ENCODE results near the gene UBE2E2.
A peak's percentile ranks its signal among the peaks of the same experiment; 100 is the strongest.

UBE2E2 gene

DNA sequence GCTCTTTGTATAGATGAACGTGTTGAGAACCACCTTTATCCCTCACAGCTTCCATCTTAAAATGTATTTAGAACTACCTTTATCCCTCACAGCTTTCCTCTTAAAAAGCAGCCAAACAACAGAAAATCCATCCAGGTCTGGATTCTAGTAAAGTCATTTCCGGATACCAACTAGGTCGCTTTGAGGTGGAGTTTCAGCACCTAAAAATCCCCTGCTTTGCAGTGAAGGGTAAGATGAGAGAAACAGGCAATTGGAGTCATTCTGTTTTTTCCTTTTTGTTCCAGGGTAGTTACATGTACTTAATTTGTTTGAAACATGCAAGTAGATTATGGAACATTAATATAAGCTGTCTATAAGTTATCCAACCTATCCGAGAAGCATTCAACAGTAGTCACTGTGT, 192.0 kb downstream of the UBE2E2 start:
- no peak for TF ChIP-seq ZNF558 (tag by site-specific recombination; IDR thresholded peaks at IDR 0.05)
- TF ChIP-seq ZNF391 (tag by site-specific recombination; IDR thresholded peaks at IDR 0.05; ENCODE audit: borderline replicate concordance, low read depth), result no peak
- TF ChIP-seq, protein P1, sequence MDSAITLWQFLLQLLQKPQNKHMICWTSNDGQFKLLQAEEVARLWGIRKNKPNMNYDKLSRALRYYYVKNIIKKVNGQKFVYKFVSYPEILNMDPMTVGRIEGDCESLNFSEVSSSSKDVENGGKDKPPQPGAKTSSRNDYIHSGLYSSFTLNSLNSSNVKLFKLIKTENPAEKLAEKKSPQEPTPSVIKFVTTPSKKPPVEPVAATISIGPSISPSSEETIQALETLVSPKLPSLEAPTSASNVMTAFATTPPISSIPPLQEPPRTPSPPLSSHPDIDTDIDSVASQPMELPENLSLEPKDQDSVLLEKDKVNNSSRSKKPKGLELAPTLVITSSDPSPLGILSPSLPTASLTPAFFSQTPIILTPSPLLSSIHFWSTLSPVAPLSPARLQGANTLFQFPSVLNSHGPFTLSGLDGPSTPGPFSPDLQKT (IDR thresholded peaks at IDR 0.05; ENCODE audit: borderline replicate concordance, low read depth, low read length), result no peak
- Histone ChIP-seq H3K4me1 (ENCODE audit: control insufficient read depth, insufficient read depth, low read length) (peaks cover 4% of the 10 kb centered on the region; the same call in 1 of the 2 replicates), H3K36me3 (ENCODE audit: control insufficient read depth in 2 of 2, insufficient read depth in 1 of 2, low read length in 2 of 2) (no peaks in the 10 kb centered on the region), H3K4me3 (ENCODE audit: low read depth, low read length) (no peak overlapping the region), H3K9me3 (ENCODE audit: control insufficient read depth, insufficient read depth, low read depth, low read length) (no peaks in the 10 kb centered on the region), H3K27ac (ENCODE audit: extremely low read depth, low read depth, low read length) (no peak overlapping the region)
- ChIA-PET CTCF (no interaction called here), POLR2A (no interaction called here)

DNA sequence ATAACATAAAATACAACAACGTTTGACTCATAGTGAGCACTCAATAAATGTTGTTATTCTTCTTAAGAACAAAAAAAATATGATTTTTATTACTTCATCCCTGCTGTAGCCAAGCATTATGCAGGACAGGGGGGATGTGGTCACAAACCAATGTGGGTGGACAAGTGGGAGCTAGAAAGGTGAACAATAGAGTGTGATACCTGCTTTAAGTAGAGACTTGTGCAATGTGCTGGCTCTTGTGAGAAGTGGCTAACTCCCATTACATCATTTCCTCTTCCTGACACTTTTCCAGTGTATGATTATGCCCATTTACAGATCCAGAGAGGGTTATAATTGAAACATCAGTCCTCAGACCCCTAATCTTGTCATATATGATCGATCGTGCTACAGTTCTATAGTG, 193.6 kb downstream of the UBE2E2 start:
- CTCF ChIA-PET, result no interaction called here

DNA sequence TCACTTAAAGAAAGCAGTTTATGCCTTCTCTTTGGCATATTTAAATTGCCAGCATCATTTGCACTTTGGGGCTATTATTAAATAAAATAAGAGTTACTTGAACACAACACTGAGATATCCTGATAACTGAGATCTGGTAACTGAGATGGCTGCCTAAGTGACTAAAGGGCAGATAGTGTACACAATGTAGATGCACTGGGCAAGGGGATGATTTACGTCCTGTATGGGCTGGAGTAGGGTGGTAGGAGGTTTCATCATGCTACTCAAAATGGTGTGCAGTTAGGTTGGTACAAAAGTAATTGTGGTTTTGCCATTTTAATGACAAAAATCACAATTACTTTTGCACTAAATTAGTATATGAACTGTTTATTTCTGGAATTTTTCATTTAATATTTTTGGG, 196.1 kb downstream of the UBE2E2 start:
- H3K9me3 ChIP-seq (ENCODE audit: control insufficient read depth, insufficient read depth, low read depth, low read length), result no peaks in the 10 kb centered on the region
- TF ChIP-seq ZNF629 (tag by site-specific recombination; IDR thresholded peaks at IDR 0.05) (no peak), ZNF544 (tag by site-specific recombination; IDR thresholded peaks at IDR 0.05) (no peak)
- POLR2A ChIA-PET, result no interaction called here
- H3K4me3 ChIP-seq (ENCODE audit: low read depth, low read length), result no peak overlapping the region
- H3K27ac ChIP-seq (ENCODE audit: extremely low read depth, low read depth, low read length), result no peak overlapping the region
- CTCF ChIA-PET, result no interaction called here
- no peaks in the 10 kb centered on the region for H3K36me3 ChIP-seq (ENCODE audit: control insufficient read depth in 2 of 2, insufficient read depth in 1 of 2, low read length in 2 of 2)
- no peaks in the 10 kb centered on the region for H3K4me1 ChIP-seq (ENCODE audit: control insufficient read depth, insufficient read depth, low read length)

More for the DNA sequence above, 193.6 kb downstream of the UBE2E2 start:
- TF ChIP-seq ZNF324 (tag by site-specific recombination; IDR thresholded peaks at IDR 0.05) (no peak), YY2 (tag by site-specific recombination; IDR thresholded peaks at IDR 0.05) (no peak), KLF10 (tag by site-specific recombination; IDR thresholded peaks at IDR 0.05) (no peak)
- TF ChIP-seq, protein P2, sequence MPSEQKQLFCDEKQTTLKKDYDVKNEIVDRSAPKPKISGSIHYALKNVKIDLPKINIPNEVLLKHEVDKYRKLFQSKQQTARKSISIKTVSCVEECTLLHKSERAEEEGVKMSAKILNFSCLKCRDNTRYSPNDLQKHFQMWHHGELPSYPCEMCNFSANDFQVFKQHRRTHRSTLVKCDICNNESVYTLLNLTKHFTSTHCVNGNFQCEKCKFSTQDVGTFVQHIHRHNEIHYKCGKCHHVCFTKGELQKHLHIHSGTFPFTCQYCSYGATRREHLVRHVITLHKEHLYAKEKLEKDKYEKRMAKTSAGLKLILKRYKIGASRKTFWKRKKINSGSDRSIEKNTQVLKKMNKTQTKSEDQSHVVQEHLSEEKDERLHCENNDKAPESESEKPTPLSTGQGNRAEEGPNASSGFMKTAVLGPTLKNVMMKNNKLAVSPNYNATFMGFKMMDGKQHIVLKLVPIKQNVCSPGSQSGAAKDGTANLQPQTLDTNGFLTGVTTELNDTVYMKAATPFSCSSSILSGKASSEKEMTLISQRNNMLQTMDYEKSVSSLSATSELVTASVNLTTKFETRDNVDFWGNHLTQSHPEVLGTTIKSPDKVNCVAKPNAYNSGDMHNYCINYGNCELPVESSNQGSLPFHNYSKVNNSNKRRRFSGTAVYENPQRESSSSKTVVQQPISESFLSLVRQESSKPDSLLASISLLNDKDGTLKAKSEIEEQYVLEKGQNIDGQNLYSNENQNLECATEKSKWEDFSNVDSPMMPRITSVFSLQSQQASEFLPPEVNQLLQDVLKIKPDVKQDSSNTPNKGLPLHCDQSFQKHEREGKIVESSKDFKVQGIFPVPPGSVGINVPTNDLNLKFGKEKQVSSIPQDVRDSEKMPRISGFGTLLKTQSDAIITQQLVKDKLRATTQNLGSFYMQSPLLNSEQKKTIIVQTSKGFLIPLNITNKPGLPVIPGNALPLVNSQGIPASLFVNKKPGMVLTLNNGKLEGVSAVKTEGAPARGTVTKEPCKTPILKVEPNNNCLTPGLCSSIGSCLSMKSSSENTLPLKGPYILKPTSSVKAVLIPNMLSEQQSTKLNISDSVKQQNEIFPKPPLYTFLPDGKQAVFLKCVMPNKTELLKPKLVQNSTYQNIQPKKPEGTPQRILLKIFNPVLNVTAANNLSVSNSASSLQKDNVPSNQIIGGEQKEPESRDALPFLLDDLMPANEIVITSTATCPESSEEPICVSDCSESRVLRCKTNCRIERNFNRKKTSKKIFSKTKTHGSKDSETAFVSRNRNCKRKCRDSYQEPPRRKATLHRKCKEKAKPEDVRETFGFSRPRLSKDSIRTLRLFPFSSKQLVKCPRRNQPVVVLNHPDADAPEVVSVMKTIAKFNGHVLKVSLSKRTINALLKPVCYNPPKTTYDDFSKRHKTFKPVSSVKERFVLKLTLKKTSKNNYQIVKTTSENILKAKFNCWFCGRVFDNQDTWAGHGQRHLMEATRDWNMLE (tag by site-specific recombination; conservative IDR thresholded peaks at IDR 0.05; ENCODE audit: low read depth), result peak; percentile 36; the same call in 1 of the 2 replicates
- TF ChIP-seq, protein P3, sequence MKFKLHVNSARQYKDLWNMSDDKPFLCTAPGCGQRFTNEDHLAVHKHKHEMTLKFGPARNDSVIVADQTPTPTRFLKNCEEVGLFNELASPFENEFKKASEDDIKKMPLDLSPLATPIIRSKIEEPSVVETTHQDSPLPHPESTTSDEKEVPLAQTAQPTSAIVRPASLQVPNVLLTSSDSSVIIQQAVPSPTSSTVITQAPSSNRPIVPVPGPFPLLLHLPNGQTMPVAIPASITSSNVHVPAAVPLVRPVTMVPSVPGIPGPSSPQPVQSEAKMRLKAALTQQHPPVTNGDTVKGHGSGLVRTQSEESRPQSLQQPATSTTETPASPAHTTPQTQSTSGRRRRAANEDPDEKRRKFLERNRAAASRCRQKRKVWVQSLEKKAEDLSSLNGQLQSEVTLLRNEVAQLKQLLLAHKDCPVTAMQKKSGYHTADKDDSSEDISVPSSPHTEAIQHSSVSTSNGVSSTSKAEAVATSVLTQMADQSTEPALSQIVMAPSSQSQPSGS (tag by site-specific recombination; IDR thresholded peaks at IDR 0.05; ENCODE audit: low read depth), result 0 out of 2 replicates have a peak, but pooled peaks have one; percentile 7
- H3K27ac ChIP-seq (ENCODE audit: extremely low read depth, low read depth, low read length), result no peak overlapping the region
- H3K9me3 ChIP-seq (ENCODE audit: control insufficient read depth, insufficient read depth, low read depth, low read length), result no peaks in the 10 kb centered on the region
- H3K4me1 ChIP-seq (ENCODE audit: control insufficient read depth, insufficient read depth, low read length), result peaks cover 4% of the 10 kb centered on the region; the same call in 1 of the 2 replicates
- H3K4me3 ChIP-seq (ENCODE audit: low read depth, low read length), result no peak overlapping the region
- H3K36me3 ChIP-seq (ENCODE audit: control insufficient read depth in 2 of 2, insufficient read depth in 1 of 2, low read length in 2 of 2), result no peaks in the 10 kb centered on the region
- POLR2A ChIA-PET, result no interaction called here

Measured in HEK293 (cell line).